ENCODE data around the gene ASXL1.

GRCh38 chr20:32314768-32315167 lies 43.4 kb upstream of the ASXL1 start:
- TF ChIP-seq CTCF (conservative IDR thresholded peaks at IDR 0.05 in 1 of 2, IDR thresholded peaks at IDR 0.05 in 1 of 2; ENCODE audit: extremely low read depth in 1 of 2, insufficient read depth in 1 of 2, low read depth in 1 of 2, low read length in 2 of 2) (no peak), EZH2 (IDR thresholded peaks at IDR 0.05; ENCODE audit: borderline replicate concordance, low read length) (no peak)

Measured in mammary epithelial cell (primary cell).